GM12878 (cell line): ENCODE data around the gene MTHFD1. TPM values are rescaled to one million over a fixed set of nuclear protein-coding genes. Genes with fewer than 3 reads are reported as not detected.

Experiments used
- ATAC-seq: fragments of 200-7000 bp; cut with Tn5 transposase; 3 replicates; pipeline ENCODE4 v1.9.1; 2020; ENCODE audit warnings: mild to moderate bottlenecking, moderate library complexity
- BruUV-seq: library from RNA; stranded (reverse); fragments of 400-500 nt; replicated peaks from 2 replicates; lab custom pipeline; 2021; lab: Mats Ljungman, UMichigan
- CTCF ChIA-PET: fragments of 300-600 bp; sonication (Branson Sonifier 250); formaldehyde crosslinking; extraction: SDS; loops from one replicate; lab custom pipeline; 2021; ENCODE audit warnings: inconsistent platforms; lab: Yijun Ruan, JAX
- POLR2A ChIA-PET: fragments of 350-600 bp; formaldehyde crosslinking; extraction: SDS; loops from one replicate; lab custom pipeline; 2021; ENCODE audit warnings: inconsistent platforms; lab: Charles Lee
- RAD21 ChIA-PET: fragments of 300-600 bp; sonication (Branson Sonifier 250); formaldehyde crosslinking; loops from one replicate; lab custom pipeline; 2023; ENCODE audit warnings: antibody characterized with exemption; ENCODE audit not compliant: unreplicated experiment; lab: Charles Lee
- SMC1A ChIA-PET: fragments of 300-600 bp; sonication (Branson Sonifier 250); formaldehyde crosslinking; loops from one replicate; lab custom pipeline; 2023; ENCODE audit not compliant: unreplicated experiment, uncharacterized antibody; lab: Charles Lee
- DNase-seq: peaks from one replicate; pipeline ENCODE4 v3.0.0-alpha.2; 2011; ENCODE audit warnings: low read depth, low spot score
- FAIRE-seq: peaks from 3 replicates; lab custom pipeline; 2011; peaks lifted over from hg19 to GRCh38; lab: Jason Lieb, UNC
- H2AFZ ChIP-seq: 2 replicates; pipeline ENCODE4 v1.6.0; 2011; ENCODE audit warnings: low read depth, low read length, control low read depth; ENCODE audit not compliant: control insufficient read depth
- H3K27ac ChIP-seq: 2 replicates; pipeline ENCODE4 v1.5.1; 2011; ENCODE audit warnings: control low read depth; ENCODE audit not compliant: control insufficient read depth, insufficient read depth
- H3K27me3 ChIP-seq, 2 experiments: replicated peaks in 1 of 2; 2 replicates each; pipeline versions ENCODE4 v1.6.0 to v1.6.1; 2011; ENCODE audit warnings: low read length in 1 of 2; ENCODE audit not compliant: control insufficient read depth in 2 of 2, insufficient read depth in 2 of 2
- H3K36me3 ChIP-seq, 2 experiments: 2 replicates each; pipeline ENCODE4 v1.5.1; 2011; ENCODE audit warnings: low read length in 1 of 2; ENCODE audit not compliant: control insufficient read depth in 2 of 2, insufficient read depth in 2 of 2
- H3K4me1 ChIP-seq: 2 replicates; pipeline ENCODE4 v1.6.1; 2011; ENCODE audit warnings: mild to moderate bottlenecking, low read length, moderate library complexity, mixed read lengths; ENCODE audit not compliant: control insufficient read depth, insufficient read depth
- H3K4me2 ChIP-seq: 2 replicates; pipeline ENCODE4 v1.6.0; 2011; ENCODE audit warnings: control low read depth; ENCODE audit not compliant: control insufficient read depth, insufficient read depth
- H3K4me3 ChIP-seq: fragments of 200-600 bp; sonication (generic); 2 replicates; pipeline ENCODE4 v1.5.1; 2016
- H3K79me2 ChIP-seq: 2 replicates; pipeline ENCODE4 v1.6.0; 2011; ENCODE audit warnings: low read length; ENCODE audit not compliant: control insufficient read depth, insufficient read depth
- H3K9ac ChIP-seq: 2 replicates; pipeline ENCODE4 v1.8.0; 2011; ENCODE audit warnings: low read length, control low read depth, mixed read lengths; ENCODE audit not compliant: control insufficient read depth, insufficient read depth
- H3K9me3 ChIP-seq: replicated peaks from 3 replicates; pipeline ENCODE4 v1.5.1; 2011; ENCODE audit warnings: mild to moderate bottlenecking, low read length; ENCODE audit not compliant: control insufficient read depth, insufficient read depth
- H4K20me1 ChIP-seq: 2 replicates; pipeline ENCODE4 v1.6.0; 2011; ENCODE audit not compliant: control insufficient read depth, insufficient read depth
- ASH2L ChIP-seq: fragments of 300-600, 200-600 bp; sonication (generic); IDR thresholded peaks from 2 replicates; pipeline ENCODE4 v1.6.1; 2017; ENCODE audit warnings: low read depth, mild to moderate bottlenecking, borderline replicate concordance
- ATF7 ChIP-seq: fragments of 450-650 bp; IDR thresholded peaks from 2 replicates; pipeline ENCODE4 v1.6.1; 2016; ENCODE audit warnings: low read depth, mild to moderate bottlenecking
- BHLHE40 ChIP-seq, 2 experiments: fragments of 450-650 bp in 1 of 2; IDR thresholded peaks; 2 replicates each; pipeline ENCODE4 v1.6.1; 2011 to 2017; ENCODE audit warnings: low read depth in 2 of 2, borderline replicate concordance in 1 of 2, improper control_type of control experiment in 1 of 2, low read length in 1 of 2, mild to moderate bottlenecking in 1 of 2
- CBFB ChIP-seq: IDR thresholded peaks from 2 replicates; pipeline ENCODE4 v1.6.1; 2016; ENCODE audit warnings: antibody characterized with exemption, low read depth
- CHD1 ChIP-seq: IDR thresholded peaks from 2 replicates; pipeline ENCODE4 v1.6.1; 2012; ENCODE audit warnings: low read depth, low read length, improper control_type of control experiment
- CHD2 ChIP-seq: IDR thresholded peaks from 2 replicates; pipeline ENCODE4 v1.6.1; 2011; ENCODE audit warnings: low read depth, low read length, improper control_type of control experiment, borderline replicate concordance
- FOXM1 ChIP-seq: IDR thresholded peaks from 2 replicates; pipeline ENCODE4 v1.6.1; 2012; ENCODE audit warnings: low read depth, mild to moderate bottlenecking, inconsistent platforms, low read length, moderate library complexity
- JUNB ChIP-seq: IDR thresholded peaks from 2 replicates; pipeline ENCODE4 v1.6.1; 2016; ENCODE audit warnings: antibody characterized with exemption, mild to moderate bottlenecking
- MYC ChIP-seq: IDR thresholded peaks from 2 replicates; pipeline ENCODE4 v1.6.1; 2011; ENCODE audit warnings: mild to moderate bottlenecking, low read length, moderate library complexity, inconsistent platforms; ENCODE audit not compliant: insufficient read depth, insufficient replicate concordance, insufficient read length, severe bottlenecking
- NFXL1 ChIP-seq: fragments of 450-650 bp; IDR thresholded peaks from 2 replicates; pipeline ENCODE4 v1.6.1; 2017; ENCODE audit warnings: antibody characterized with exemption, mild to moderate bottlenecking, borderline replicate concordance
- PML ChIP-seq: IDR thresholded peaks from 2 replicates; pipeline ENCODE4 v1.6.1; 2012; ENCODE audit warnings: low read length, inconsistent platforms
- RAD51 ChIP-seq: fragments of 450-650 bp; IDR thresholded peaks from 2 replicates; pipeline ENCODE4 v1.6.1; 2016; ENCODE audit warnings: moderate library complexity, mild to moderate bottlenecking, inconsistent platforms
- ZSCAN29 ChIP-seq: fragments of 450-650 bp; IDR thresholded peaks from 2 replicates; pipeline ENCODE4 v1.6.1; 2017; ENCODE audit warnings: mild to moderate bottlenecking, moderate library complexity
- WGBS: methylation state at CpG from one replicate; pipeline ENCODE4 v1.1.6; 2016; ENCODE audit warnings: low lambda C conversion rate; ENCODE audit not compliant: insufficient replicate concordance, insufficient coverage; ENCODE audit errors: missing lambda C conversion rate; 5-methylcytosine and 5-hydroxymethylcytosine counted together
- in situ Hi-C: fragments of 300-500 bp; cut with MboI; formaldehyde crosslinking; loops from 9 replicates; pipeline ENCODE4 v1.14.3; 2018; ENCODE audit warnings: mixed read lengths
- intact Hi-C: fragments of 100-400 bp; cut with micrococcal nuclease; formaldehyde crosslinking; loops from one replicate; pipeline ENCODE4 v1.14.2; 2022; ENCODE audit not compliant: unreplicated experiment
- polyA plus RNA-seq, 11 experiments: library from polyadenylated mRNA; depleted of rRNA in 4 of 11; unstranded in 6 of 11; stranded (reverse) in 5 of 11; fragments of >200 nt; fragmentation: Nextera tagmentation in 4 of 11; fragmentation: Illumina TruSeq in 1 of 11; extraction: Ambion mirVana in 4 of 11; extraction: Trizol in 1 of 11; gene quantifications; 1 replicate in 1 of 11; 2 replicates in 10 of 11; pipeline versions ENCODE4 v1.2.1 to v1.2.3, GENCODE V29; 2011 to 2016; ENCODE audit warnings: inconsistent platforms in 2 of 11, missing spikeins in 2 of 11, low read depth in 1 of 11
- total RNA-seq, 4 experiments: library from RNA; depleted of rRNA in 3 of 4; stranded (reverse); fragments of >200 nt in 3 of 4; fragmentation: Illumina TruSeq in 1 of 4; extraction: Trizol in 1 of 4; gene quantifications; 2 replicates each; pipeline versions ENCODE4 v1.2.1 to v1.2.3, GENCODE V29; 2013 to 2021
- TF ChIP-seq, protein P1 (sequence below): IDR thresholded peaks from 2 replicates; pipeline ENCODE4 v1.6.1; 2012; ENCODE audit warnings: improper control_type of control experiment, low read depth, low read length; ENCODE audit not compliant: insufficient replicate concordance

MTHFD1 gene
- total and polyA plus RNA-seq, 10 of the 15 experiments (the other 5 are each of a cell fraction or from before 2014, with no cell fraction given), result 99.3 to 310 (median 173) TPM

DNA sequence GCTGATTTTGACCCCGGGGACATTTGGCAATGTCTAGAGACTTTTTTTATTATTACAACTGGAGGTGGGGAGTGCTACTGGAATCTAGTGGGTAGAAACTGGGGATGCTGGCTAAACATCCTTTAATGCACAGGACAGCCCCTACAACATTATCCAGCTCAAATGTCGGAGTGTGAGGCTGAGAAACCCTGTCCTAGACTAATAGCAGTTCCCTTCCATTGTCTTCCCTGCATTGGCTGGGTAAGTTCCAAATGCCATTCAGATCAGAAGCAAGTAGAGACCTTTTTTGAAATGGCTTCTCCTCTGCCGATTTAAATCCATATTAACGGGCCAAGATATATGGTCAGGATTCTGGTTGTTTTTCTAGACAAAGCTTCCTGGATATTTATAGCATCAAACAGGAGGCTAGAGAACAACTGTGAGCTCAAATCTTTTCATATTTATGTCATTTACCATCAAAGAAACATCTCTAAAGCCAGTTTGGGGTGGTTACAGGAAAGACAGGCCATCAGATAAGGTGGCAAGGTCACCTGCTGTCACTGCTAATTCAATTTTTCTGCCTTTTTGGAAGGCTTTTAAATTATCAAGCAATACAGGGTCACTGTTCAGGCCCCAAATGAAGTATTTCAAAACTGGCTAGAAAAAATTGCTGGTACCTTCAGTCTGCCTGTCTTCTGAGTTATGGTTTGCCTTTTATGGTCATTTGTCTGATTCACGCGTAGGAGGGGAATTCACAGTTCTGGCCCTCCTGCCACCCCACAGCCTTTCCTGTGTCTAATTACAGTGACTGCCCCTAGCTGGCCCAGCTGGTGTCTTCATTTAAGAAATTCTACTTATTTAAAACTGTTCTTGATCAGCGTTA, 57.1 kb downstream of the MTHFD1 start:
- RAD21 ChIA-PET, result interaction anchor here (0.6 to 2.4 kb wide), 22 partner anchors 10 to 101 kb away, joined by 3 to 15 read pairs (median 4); partner anchors contain the start of genes AKAP5, MTHFD1 and ZBTB1
- Histone ChIP-seq H3K4me1 (peaks cover 22% of the 10 kb centered on the region), H2AFZ (peak overlapping the region; percentile 54), H3K9me3 (no peaks in the 10 kb centered on the region), H3K4me2 (peak overlapping the region; percentile 62), H3K27me3 (no peaks in the 10 kb centered on the region), H3K9ac (peak overlapping the region; percentile 80), H3K27ac (peak overlapping the region; percentile 97), H3K4me3 (no peak overlapping the region), H3K36me3 (peaks cover 24 to 33% of the 10 kb centered on the region in 2 experiments), H4K20me1 (no peaks in the 10 kb centered on the region), H3K79me2 (no peaks in the 10 kb centered on the region; the same call in 1 of the 2 replicates)
- POLR2A ChIA-PET, result interaction anchor here (0.6 to 3.6 kb wide), 22 partner anchors 9 to 130 kb away, joined by 3 to 20 read pairs (median 4); partner anchors contain the start of genes AKAP5, MTHFD1 and ZBTB1
- BruUV-seq, result TSS peak; percentile 96
- intact Hi-C loops, result loop anchor here (2.0 kb wide), 3 partner anchors 18 to 64 kb away; partner anchors contain the start of gene MTHFD1
- peak; percentile 99 for ATAC-seq
- in situ Hi-C loops, result no loop called here
- SMC1A ChIA-PET, result interaction anchor here (0.8 to 8.2 kb wide), 22 partner anchors 9 to 576 kb away, joined by 3 to 95 read pairs (median 6); partner anchors contain the start of genes AKAP5 and MTHFD1
- DNase-seq, result peak; percentile 84
- CTCF ChIA-PET, result interaction anchor here (0.9 to 7.9 kb wide), 20 partner anchors 9 to 191 kb away, joined by 3 to 60 read pairs (median 5); partner anchors contain the start of genes AKAP5, ESR2 and MTHFD1
- 11% methylated on average over 7 of the region's 7 CpGs for WGBS
- FAIRE-seq, result peak; percentile 82
- TF ChIP-seq CBFB, result no peak; the same call in 1 of the 2 replicates
- no peak for TF ChIP-seq NFXL1
- peak; percentile 66 for TF ChIP-seq ATF7
- no peak for TF ChIP-seq CHD1
- no peak for TF ChIP-seq RAD51
- peak; percentile 84 for TF ChIP-seq FOXM1
- peak; percentile 62; the same call in 1 of the 2 replicates for TF ChIP-seq CHD2
- 0 out of 2 replicates have a peak, but pooled peaks have one; percentile 7 for TF ChIP-seq ZSCAN29
- peak in 1 of 2 experiments; percentile 57; a peak in 2 of 4 replicates for TF ChIP-seq BHLHE40 (IDR thresholded peaks at IDR 0.05; ENCODE audit: borderline replicate concordance in 1 of 2, low read depth in 2 of 2, low read length in 1 of 2)
- TF ChIP-seq ASH2L, result 0 out of 2 replicates have a peak, but pooled peaks have one; percentile 73
- TF ChIP-seq MYC, result no peak
- TF ChIP-seq, protein P1, sequence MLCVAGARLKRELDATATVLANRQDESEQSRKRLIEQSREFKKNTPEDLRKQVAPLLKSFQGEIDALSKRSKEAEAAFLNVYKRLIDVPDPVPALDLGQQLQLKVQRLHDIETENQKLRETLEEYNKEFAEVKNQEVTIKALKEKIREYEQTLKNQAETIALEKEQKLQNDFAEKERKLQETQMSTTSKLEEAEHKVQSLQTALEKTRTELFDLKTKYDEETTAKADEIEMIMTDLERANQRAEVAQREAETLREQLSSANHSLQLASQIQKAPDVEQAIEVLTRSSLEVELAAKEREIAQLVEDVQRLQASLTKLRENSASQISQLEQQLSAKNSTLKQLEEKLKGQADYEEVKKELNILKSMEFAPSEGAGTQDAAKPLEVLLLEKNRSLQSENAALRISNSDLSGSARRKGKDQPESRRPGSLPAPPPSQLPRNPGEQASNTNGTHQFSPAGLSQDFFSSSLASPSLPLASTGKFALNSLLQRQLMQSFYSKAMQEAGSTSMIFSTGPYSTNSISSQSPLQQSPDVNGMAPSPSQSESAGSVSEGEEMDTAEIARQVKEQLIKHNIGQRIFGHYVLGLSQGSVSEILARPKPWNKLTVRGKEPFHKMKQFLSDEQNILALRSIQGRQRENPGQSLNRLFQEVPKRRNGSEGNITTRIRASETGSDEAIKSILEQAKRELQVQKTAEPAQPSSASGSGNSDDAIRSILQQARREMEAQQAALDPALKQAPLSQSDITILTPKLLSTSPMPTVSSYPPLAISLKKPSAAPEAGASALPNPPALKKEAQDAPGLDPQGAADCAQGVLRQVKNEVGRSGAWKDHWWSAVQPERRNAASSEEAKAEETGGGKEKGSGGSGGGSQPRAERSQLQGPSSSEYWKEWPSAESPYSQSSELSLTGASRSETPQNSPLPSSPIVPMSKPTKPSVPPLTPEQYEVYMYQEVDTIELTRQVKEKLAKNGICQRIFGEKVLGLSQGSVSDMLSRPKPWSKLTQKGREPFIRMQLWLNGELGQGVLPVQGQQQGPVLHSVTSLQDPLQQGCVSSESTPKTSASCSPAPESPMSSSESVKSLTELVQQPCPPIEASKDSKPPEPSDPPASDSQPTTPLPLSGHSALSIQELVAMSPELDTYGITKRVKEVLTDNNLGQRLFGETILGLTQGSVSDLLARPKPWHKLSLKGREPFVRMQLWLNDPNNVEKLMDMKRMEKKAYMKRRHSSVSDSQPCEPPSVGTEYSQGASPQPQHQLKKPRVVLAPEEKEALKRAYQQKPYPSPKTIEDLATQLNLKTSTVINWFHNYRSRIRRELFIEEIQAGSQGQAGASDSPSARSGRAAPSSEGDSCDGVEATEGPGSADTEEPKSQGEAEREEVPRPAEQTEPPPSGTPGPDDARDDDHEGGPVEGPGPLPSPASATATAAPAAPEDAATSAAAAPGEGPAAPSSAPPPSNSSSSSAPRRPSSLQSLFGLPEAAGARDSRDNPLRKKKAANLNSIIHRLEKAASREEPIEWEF, result peak; percentile 45
- peak; percentile 79 for TF ChIP-seq PML
- TF ChIP-seq JUNB, result no peak
